B cell (primary cell): ENCODE data around the gene SLC4A2. TPM values are rescaled to one million over a fixed set of nuclear protein-coding genes. Genes with fewer than 3 reads are reported as not detected.

Experiments used
- ATAC-seq: fragments of 200-7000 bp; cut with Tn5 transposase; one replicate; pipeline ENCODE4 v1.10.0; 2021; ENCODE audit warnings: low read depth, mild to moderate bottlenecking, moderate number of reproducible peaks, moderate library complexity
- CTCF ChIA-PET: fragments of 350-600 bp; sonication (Branson Sonifier 250); formaldehyde crosslinking; loops from one replicate; lab custom pipeline; 2021; ENCODE audit warnings: antibody characterized with exemption, inconsistent platforms; lab: Charles Lee
- POLR2A ChIA-PET: fragments of 350-600 bp; sonication (Branson Sonifier 250); formaldehyde crosslinking; loops from one replicate; lab custom pipeline; 2021; ENCODE audit warnings: antibody characterized with exemption; lab: Charles Lee
- DNase-seq: peaks from one replicate; pipeline ENCODE4 v3.0.0; 2013
- H2AFZ ChIP-seq: 2 replicates; pipeline ENCODE4 v1.6.1; 2012; ENCODE audit warnings: mild to moderate bottlenecking, low read depth, low read length; ENCODE audit not compliant: insufficient read depth, poor library complexity, severe bottlenecking
- H3K27ac ChIP-seq, 2 donors: 1 replicate in 1 of 2; 2 replicates in 1 of 2; pipeline ENCODE4 v1.5.1; 2012 to 2013; ENCODE audit warnings: low read length in 2 of 2, mild to moderate bottlenecking in 2 of 2, moderate library complexity in 1 of 2
- H3K27me3 ChIP-seq, 4 experiments: fragments of 200-600 bp in 1 of 4; sonication (generic) in 1 of 4; replicated peaks in 1 of 4; 1 replicate in 2 of 4; 2 replicates in 2 of 4; pipeline versions ENCODE4 v1.6.1 to v1.7.0; 2013 to 2016; ENCODE audit warnings: low read length in 3 of 4, mild to moderate bottlenecking in 2 of 4, mixed read lengths in 1 of 4, moderate library complexity in 1 of 4; ENCODE audit not compliant: insufficient read depth in 4 of 4, control insufficient read depth in 3 of 4; ENCODE audit errors: control extremely low read depth in 1 of 4
- H3K36me3 ChIP-seq, 2 experiments: replicated peaks in 1 of 2; 1 replicate in 1 of 2; 2 replicates in 1 of 2; pipeline versions ENCODE4 v1.6.1 to v1.7.1; 2013; ENCODE audit warnings: low read length in 1 of 2; ENCODE audit not compliant: insufficient read depth in 2 of 2, control insufficient read depth in 1 of 2; ENCODE audit errors: control extremely low read depth in 1 of 2, extremely low read depth in 1 of 2
- H3K4me1 ChIP-seq, 2 donors: fragments of 200-600 bp in 1 of 2; sonication (generic) in 1 of 2; 1 replicate in 1 of 2; 2 replicates in 1 of 2; pipeline versions ENCODE4 v1.5.1 to v1.6.1; 2013 to 2017; ENCODE audit warnings: low read length in 2 of 2; ENCODE audit not compliant: control insufficient read depth in 2 of 2, insufficient read depth in 2 of 2
- H3K4me2 ChIP-seq: replicated peaks from 2 replicates; pipeline ENCODE3; 2012; ENCODE audit warnings: mild to moderate bottlenecking, low read depth, low read length; ENCODE audit not compliant: poor library complexity, severe bottlenecking
- H3K4me3 ChIP-seq, 5 experiments: fragments of 200-600 bp in 1 of 5; sonication (generic) in 1 of 5; 1 replicate in 3 of 5; 2 replicates in 2 of 5; pipeline versions ENCODE4 v1.5.1 to v1.7.0; 2011 to 2016; ENCODE audit warnings: low read length in 4 of 5, mild to moderate bottlenecking in 4 of 5, low read depth in 2 of 5, control low read depth in 1 of 5, moderate library complexity in 1 of 5; ENCODE audit not compliant: insufficient read depth in 1 of 5; ENCODE audit errors: control extremely low read depth in 1 of 5, extremely low read depth in 1 of 5
- H3K79me2 ChIP-seq: fragments of 200-600 bp; sonication (generic); one replicate; pipeline ENCODE4 v1.6.0; 2016; ENCODE audit warnings: low read length; ENCODE audit not compliant: control insufficient read depth, insufficient read depth
- H3K9ac ChIP-seq: fragments of 200-600 bp; sonication (generic); 2 replicates; pipeline ENCODE4 v1.6.1; 2017; ENCODE audit warnings: mild to moderate bottlenecking, low read length, moderate library complexity
- H3K9me3 ChIP-seq, 3 donors: one replicate each; pipeline versions ENCODE4 v1.6.1 to v1.7.1; 2013; ENCODE audit warnings: low read length in 2 of 3; ENCODE audit not compliant: control insufficient read depth in 2 of 3, insufficient read depth in 1 of 3; ENCODE audit errors: control extremely low read depth in 1 of 3
- H4K20me1 ChIP-seq: 2 replicates; pipeline ENCODE4 v1.6.0; 2012; ENCODE audit warnings: mild to moderate bottlenecking, low read length; ENCODE audit not compliant: insufficient read depth, control insufficient read depth, poor library complexity, severe bottlenecking
- H3K27ac Mint-ChIP-seq: one replicate; pipeline ENCODE4 v1.8.0; 2021; ENCODE audit warnings: mixed read lengths
- H3K27me3 Mint-ChIP-seq: one replicate; pipeline ENCODE4 v1.8.0; 2021; ENCODE audit warnings: mixed read lengths
- H3K4me1 Mint-ChIP-seq: one replicate; pipeline ENCODE4 v1.8.0; 2021; ENCODE audit warnings: mixed read lengths
- H3K4me3 Mint-ChIP-seq: one replicate; pipeline ENCODE4 v1.8.0; 2021; ENCODE audit warnings: mixed read lengths
- H3K9me3 Mint-ChIP-seq: one replicate; pipeline ENCODE4 v1.8.0; 2022; ENCODE audit warnings: mixed read lengths; ENCODE audit not compliant: insufficient read depth
- EZH2 ChIP-seq: IDR thresholded peaks from 2 replicates; pipeline ENCODE4 v1.6.1; 2012; ENCODE audit warnings: borderline replicate concordance, low read depth, mild to moderate bottlenecking, moderate library complexity, low read length; ENCODE audit not compliant: insufficient read depth, poor library complexity, severe bottlenecking
- WGBS: methylation state at CpG from one replicate; pipeline ENCODE4 v1.1.5; 2013; ENCODE audit warnings: missing lambda C conversion rate; ENCODE audit not compliant: insufficient coverage; 5-methylcytosine and 5-hydroxymethylcytosine counted together
- intact Hi-C: fragments of 100-400 bp; cut with micrococcal nuclease; formaldehyde crosslinking; loops from one replicate; pipeline ENCODE4 v1.10.0; 2022
- polyA plus RNA-seq: library from polyadenylated mRNA; depleted of rRNA; stranded (reverse); fragments of >200 nt; gene quantifications from 2 replicates; pipeline ENCODE4 v1.2.3, GENCODE V29; 2012
- total RNA-seq, 2 donors: library from RNA; stranded (reverse); fragments of 120-200 nt in 1 of 2; gene quantifications; 1 replicate in 1 of 2; 2 replicates in 1 of 2; pipeline versions ENCODE4 v1.2.3 to v1.2.4, GENCODE V29; 2013 to 2022
- TF ChIP-seq, protein P1 (sequence below): fragments of 200-600 bp; IDR thresholded peaks from one replicate; pipeline ENCODE4 v1.8.0; 2022; ENCODE audit warnings: antibody characterized with exemption, mild to moderate bottlenecking

Gene SLC4A2
- total and polyA plus RNA-seq, 2 donors (not counting 1 experiment from before 2014, with no cell fraction given) = 82.8 to 113 TPM

DNA sequence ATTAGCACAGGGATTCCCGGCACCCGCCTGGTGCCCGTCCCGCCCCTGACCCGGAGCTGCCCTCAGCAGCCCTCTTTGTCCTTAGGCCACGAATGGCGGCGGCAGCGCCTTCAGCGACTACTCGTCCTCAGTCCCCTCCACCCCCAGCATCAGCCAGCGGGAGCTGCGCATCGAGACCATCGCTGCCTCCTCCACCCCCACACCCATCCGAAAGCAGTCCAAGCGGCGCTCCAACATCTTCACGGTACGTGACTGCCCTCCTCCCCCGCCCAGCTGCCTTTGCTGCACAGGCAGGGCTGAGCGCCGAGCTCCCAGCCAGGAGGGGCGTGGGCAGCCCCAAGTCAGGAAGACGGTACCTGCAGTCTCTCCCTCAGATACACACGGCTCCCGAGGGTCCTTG is 60.5 kb downstream of the SLC4A2 start:
- H3K36me3 ChIP-seq = no peaks in the 10 kb centered on the region
- H4K20me1 ChIP-seq = no peaks in the 10 kb centered on the region
- peaks cover 0 to 11% (median 0%) of the 10 kb centered on the region in 4 experiments for H3K27me3 ChIP-seq
- no peaks in the 10 kb centered on the region for H3K9me3 ChIP-seq
- peaks cover 7% of the 10 kb centered on the region for H3K27me3 Mint-ChIP-seq
- intact Hi-C loops = no loop called here
- DNase-seq = no peak
- peaks cover 13% of the 10 kb centered on the region for H3K4me1 Mint-ChIP-seq
- ChIA-PET POLR2A (no interaction called here), CTCF (no interaction called here)
- H3K9ac ChIP-seq = no peak overlapping the region
- TF ChIP-seq, protein P1, sequence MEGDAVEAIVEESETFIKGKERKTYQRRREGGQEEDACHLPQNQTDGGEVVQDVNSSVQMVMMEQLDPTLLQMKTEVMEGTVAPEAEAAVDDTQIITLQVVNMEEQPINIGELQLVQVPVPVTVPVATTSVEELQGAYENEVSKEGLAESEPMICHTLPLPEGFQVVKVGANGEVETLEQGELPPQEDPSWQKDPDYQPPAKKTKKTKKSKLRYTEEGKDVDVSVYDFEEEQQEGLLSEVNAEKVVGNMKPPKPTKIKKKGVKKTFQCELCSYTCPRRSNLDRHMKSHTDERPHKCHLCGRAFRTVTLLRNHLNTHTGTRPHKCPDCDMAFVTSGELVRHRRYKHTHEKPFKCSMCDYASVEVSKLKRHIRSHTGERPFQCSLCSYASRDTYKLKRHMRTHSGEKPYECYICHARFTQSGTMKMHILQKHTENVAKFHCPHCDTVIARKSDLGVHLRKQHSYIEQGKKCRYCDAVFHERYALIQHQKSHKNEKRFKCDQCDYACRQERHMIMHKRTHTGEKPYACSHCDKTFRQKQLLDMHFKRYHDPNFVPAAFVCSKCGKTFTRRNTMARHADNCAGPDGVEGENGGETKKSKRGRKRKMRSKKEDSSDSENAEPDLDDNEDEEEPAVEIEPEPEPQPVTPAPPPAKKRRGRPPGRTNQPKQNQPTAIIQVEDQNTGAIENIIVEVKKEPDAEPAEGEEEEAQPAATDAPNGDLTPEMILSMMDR = no peak
- no peak for TF ChIP-seq EZH2
- no peak overlapping the region for H3K27ac ChIP-seq
- no peak overlapping the region for H3K4me3 ChIP-seq
- H3K27ac Mint-ChIP-seq = no peak overlapping the region
- WGBS = 95% methylated on average over 26 of the region's 27 CpGs
- peaks cover 0 to 6% of the 10 kb centered on the region in 2 donors for H3K4me1 ChIP-seq
- H3K4me2 ChIP-seq = no peak overlapping the region
- no peaks in the 10 kb centered on the region for H3K79me2 ChIP-seq
- no peak for ATAC-seq
- H2AFZ ChIP-seq = no peak overlapping the region
- no peak overlapping the region for H3K4me3 Mint-ChIP-seq
- no peaks in the 10 kb centered on the region for H3K9me3 Mint-ChIP-seq

DNA sequence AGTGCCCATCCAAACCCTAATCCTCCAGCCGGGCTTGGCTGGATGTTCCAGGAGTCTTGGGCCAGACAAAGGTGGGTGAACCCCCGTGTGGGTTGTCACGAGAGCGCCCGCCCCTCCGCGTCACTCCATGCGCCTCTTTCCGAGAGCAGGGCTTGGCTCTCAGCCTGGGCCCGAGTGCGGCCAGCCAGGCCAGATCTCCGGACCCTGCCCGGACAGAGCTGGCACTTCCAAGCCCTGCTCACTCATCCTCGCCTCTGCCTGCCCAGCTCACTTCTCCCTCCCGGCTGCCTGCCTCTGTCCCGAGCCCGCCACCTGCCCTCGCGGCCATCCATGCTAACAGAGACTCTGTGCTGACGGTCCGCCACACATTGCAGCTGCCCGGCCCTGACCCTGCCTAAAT is 61.5 kb downstream of the SLC4A2 start:
- H3K27me3 ChIP-seq = peaks cover 0 to 9% (median 0%) of the 10 kb centered on the region in 4 experiments
- DNase-seq = no peak
- CTCF ChIA-PET = no interaction called here
- no peaks in the 10 kb centered on the region for H3K9me3 Mint-ChIP-seq
- no peak overlapping the region for H3K9ac ChIP-seq
- no peaks in the 10 kb centered on the region for H3K79me2 ChIP-seq
- no peaks in the 10 kb centered on the region for H3K9me3 ChIP-seq
- H3K4me1 ChIP-seq = peaks cover 0 to 6% of the 10 kb centered on the region in 2 donors
- H3K27me3 Mint-ChIP-seq = peaks cover 4% of the 10 kb centered on the region
- H4K20me1 ChIP-seq = no peaks in the 10 kb centered on the region
- H3K4me3 ChIP-seq = no peak overlapping the region
- peaks cover 11% of the 10 kb centered on the region for H3K4me1 Mint-ChIP-seq
- intact Hi-C loops = no loop called here
- no peaks in the 10 kb centered on the region for H3K36me3 ChIP-seq
- 95% methylated on average over 21 of the region's 22 CpGs for WGBS
- H2AFZ ChIP-seq = no peak overlapping the region
- ATAC-seq = no peak
- no peak overlapping the region for H3K4me3 Mint-ChIP-seq
- no peak overlapping the region for H3K4me2 ChIP-seq
- TF ChIP-seq, protein P1 = no peak
- no peak for TF ChIP-seq EZH2
- H3K27ac Mint-ChIP-seq = no peak overlapping the region
- POLR2A ChIA-PET = no interaction called here
- no peak overlapping the region for H3K27ac ChIP-seq
